HEK293T (cell line): ENCODE data around the gene PAK4.

Experiments
- CTCF ChIA-PET: fragments of 350-600 bp; formaldehyde crosslinking; extraction: SDS; loops from one replicate; lab custom pipeline; 2021; ENCODE audit warnings: antibody characterized with exemption, inconsistent platforms; lab: Yijun Ruan, JAX
- POLR2A ChIA-PET: fragments of 350-600 bp; formaldehyde crosslinking; extraction: SDS; loops from one replicate; lab custom pipeline; 2020; ENCODE audit warnings: antibody characterized with exemption, inconsistent platforms; lab: Yijun Ruan, JAX
- DNase-seq: peaks from one replicate; pipeline ENCODE4 v3.0.0; 2012; ENCODE audit warnings: mixed read lengths; ENCODE audit errors: extremely low spot score
- ARNT ChIP-seq: fragments of 450-650 bp; IDR thresholded peaks from 2 replicates; pipeline ENCODE4 v1.6.1; 2017; ENCODE audit warnings: mild to moderate bottlenecking
- BHLHE40 ChIP-seq: fragments of 450-650 bp; IDR thresholded peaks from 2 replicates; pipeline ENCODE4 v1.6.1; 2016; ENCODE audit warnings: mild to moderate bottlenecking, moderate library complexity, borderline replicate concordance
- CTBP1 ChIP-seq: fragments of 450-650 bp; IDR thresholded peaks from 2 replicates; pipeline ENCODE4 v1.6.1; 2016; ENCODE audit warnings: borderline replicate concordance
- ELF4 ChIP-seq: fragments of 450-650 bp; IDR thresholded peaks from 2 replicates; pipeline ENCODE4 v1.6.1; 2017; ENCODE audit warnings: antibody characterized with exemption
- FOXA1 ChIP-seq: fragments of 450-650 bp; IDR thresholded peaks from 2 replicates; pipeline ENCODE4 v1.6.1; 2016; ENCODE audit warnings: mild to moderate bottlenecking
- FOXK2 ChIP-seq: fragments of 450-650 bp; IDR thresholded peaks from 2 replicates; pipeline ENCODE4 v1.6.1; 2016; ENCODE audit warnings: mild to moderate bottlenecking
- FOXM1 ChIP-seq: fragments of 450-650 bp; IDR thresholded peaks from 2 replicates; pipeline ENCODE4 v1.6.1; 2017; ENCODE audit warnings: mild to moderate bottlenecking, borderline replicate concordance
- HDGF ChIP-seq: fragments of 450-650 bp; IDR thresholded peaks from 2 replicates; pipeline ENCODE4 v1.6.1; 2017; ENCODE audit warnings: antibody characterized with exemption, borderline replicate concordance
- L3MBTL2 ChIP-seq: fragments of 450-650 bp; conservative IDR thresholded peaks from 2 replicates; pipeline ENCODE4 v1.6.1; 2016; ENCODE audit warnings: mild to moderate bottlenecking
- LEF1 ChIP-seq: fragments of 450-650 bp; IDR thresholded peaks from 2 replicates; pipeline ENCODE4 v1.6.1; 2017; ENCODE audit warnings: mild to moderate bottlenecking, borderline replicate concordance
- NFRKB ChIP-seq: fragments of 450-650 bp; IDR thresholded peaks from 2 replicates; pipeline ENCODE4 v1.6.1; 2016; ENCODE audit warnings: mild to moderate bottlenecking, moderate library complexity
- SP1 ChIP-seq: fragments of 450-650 bp; IDR thresholded peaks from 2 replicates; pipeline ENCODE4 v1.6.1; 2017
- SUZ12 ChIP-seq: fragments of 450-650 bp; IDR thresholded peaks from 2 replicates; pipeline ENCODE4 v1.6.1; 2016; ENCODE audit warnings: mild to moderate bottlenecking
- TARDBP ChIP-seq: fragments of 450-650 bp; IDR thresholded peaks from 2 replicates; pipeline ENCODE4 v1.6.1; 2016
- ZNF384 ChIP-seq: fragments of 450-650 bp; IDR thresholded peaks from 2 replicates; pipeline ENCODE4 v1.6.1; 2016
- TF ChIP-seq, protein P1 (sequence below): fragments of 450-650 bp; IDR thresholded peaks from 2 replicates; pipeline ENCODE4 v1.6.1; 2016

The PAK4 gene

DNA sequence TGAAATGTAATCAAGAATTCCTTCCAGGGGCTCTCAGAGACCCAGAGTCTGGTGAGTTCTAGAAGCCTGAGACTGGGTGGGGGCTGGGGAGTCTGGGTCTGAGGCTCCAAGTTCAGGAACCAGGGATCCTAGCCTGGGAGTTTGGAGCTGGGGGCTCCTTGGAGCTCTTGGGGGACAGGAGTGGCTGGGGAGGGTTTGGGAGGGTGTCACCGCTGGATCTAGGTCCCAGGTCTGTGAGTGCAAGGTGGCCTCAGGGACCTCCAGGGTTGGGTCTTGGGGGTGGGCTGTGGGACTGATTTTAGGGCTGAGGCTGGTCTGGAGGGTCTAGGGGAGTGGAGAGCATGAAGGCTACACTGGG lies 77.4 kb downstream of the PAK4 start:
- no peak for TF ChIP-seq FOXM1
- TF ChIP-seq TARDBP: no peak
- no peak for TF ChIP-seq ZNF384
- no peak for TF ChIP-seq NFRKB
- TF ChIP-seq, protein P1, sequence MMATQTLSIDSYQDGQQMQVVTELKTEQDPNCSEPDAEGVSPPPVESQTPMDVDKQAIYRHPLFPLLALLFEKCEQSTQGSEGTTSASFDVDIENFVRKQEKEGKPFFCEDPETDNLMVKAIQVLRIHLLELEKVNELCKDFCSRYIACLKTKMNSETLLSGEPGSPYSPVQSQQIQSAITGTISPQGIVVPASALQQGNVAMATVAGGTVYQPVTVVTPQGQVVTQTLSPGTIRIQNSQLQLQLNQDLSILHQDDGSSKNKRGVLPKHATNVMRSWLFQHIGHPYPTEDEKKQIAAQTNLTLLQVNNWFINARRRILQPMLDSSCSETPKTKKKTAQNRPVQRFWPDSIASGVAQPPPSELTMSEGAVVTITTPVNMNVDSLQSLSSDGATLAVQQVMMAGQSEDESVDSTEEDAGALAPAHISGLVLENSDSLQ: no peak
- no peak for TF ChIP-seq LEF1
- TF ChIP-seq L3MBTL2: no peak
- no peak for TF ChIP-seq ELF4
- no peak for TF ChIP-seq ARNT
- no peak for TF ChIP-seq BHLHE40
- no peak for TF ChIP-seq HDGF
- ChIA-PET CTCF (no interaction called here), POLR2A (interaction anchor here (1.5 kb wide), 1 partner anchor 233 kb away, joined by 5 read pairs; the partner anchor contains the start of gene RPS16)
- DNase-seq: no peak

DNA sequence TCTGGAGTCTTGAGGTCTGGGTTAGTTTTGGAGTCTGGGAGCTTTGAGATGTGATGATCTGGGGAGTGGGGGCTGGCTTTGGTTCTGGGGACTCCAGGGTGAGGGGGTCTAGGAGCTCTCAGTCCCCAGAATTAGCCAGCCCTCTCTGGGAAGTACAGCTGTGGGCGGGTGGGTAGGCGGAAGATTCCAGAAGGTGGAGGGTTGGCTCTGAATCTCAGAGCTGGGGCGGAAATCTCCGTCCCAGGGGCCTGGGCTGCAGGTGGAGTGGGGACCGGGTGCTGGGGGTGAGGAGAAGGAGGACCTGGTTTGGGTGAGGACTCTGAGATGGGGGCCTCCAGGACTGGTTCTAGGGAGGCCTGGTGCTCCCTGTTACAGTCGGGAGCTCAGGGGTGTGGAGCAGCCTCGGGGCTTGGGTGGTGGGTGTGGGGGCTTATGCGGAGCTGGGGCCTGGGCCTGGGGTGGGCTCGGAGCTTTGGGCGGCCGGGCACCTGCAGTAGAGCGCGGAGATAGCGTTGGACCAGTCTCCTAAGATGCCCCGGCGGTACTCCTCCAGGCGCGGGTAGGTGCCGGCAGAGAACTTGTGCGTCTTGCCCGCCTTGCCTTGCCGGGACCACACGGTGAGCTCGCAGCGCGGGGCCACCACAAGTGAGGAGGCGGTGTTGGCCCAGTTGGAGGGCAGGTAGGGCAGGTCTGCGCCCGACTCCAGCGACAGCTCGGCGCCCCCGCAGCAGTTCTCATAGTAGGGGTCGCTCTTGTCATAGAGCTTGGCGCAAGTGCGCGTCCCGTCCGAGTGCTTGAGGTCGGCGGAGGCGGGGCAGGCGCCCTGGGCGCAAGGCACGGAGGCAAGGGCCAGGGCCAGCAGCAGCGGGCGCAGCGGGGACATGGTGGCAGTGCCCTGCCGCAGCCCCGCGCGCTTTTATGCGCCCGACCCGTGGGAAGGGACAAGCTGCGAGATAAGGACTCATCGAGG lies 78.1 kb downstream of the PAK4 start, which contains the start of gene SYCN:
TSS of gene SYCN (minus strand) at position 892 of the 970 bp plus-strand sequence. CDS start at position 883, 9 bp downstream.
- no peak for DNase-seq
- TF ChIP-seq LEF1 (no peak), ELF4 (no peak), CTBP1 (no peak), ARNT (no peak), SUZ12 (no peak), SP1 (no peak), NFRKB (no peak), HDGF (no peak)
- TF ChIP-seq, protein P1: no peak
- ChIA-PET POLR2A (interaction anchor here (1.5 kb wide), 1 partner anchor 232 kb away, joined by 5 read pairs; the partner anchor contains the start of gene RPS16), CTCF (interaction anchor here (0.6 to 1.0 kb wide), 2 partner anchors 78 to 94 kb away, joined by 3 to 4 read pairs; no protein-coding TSS in a partner anchor)

DNA sequence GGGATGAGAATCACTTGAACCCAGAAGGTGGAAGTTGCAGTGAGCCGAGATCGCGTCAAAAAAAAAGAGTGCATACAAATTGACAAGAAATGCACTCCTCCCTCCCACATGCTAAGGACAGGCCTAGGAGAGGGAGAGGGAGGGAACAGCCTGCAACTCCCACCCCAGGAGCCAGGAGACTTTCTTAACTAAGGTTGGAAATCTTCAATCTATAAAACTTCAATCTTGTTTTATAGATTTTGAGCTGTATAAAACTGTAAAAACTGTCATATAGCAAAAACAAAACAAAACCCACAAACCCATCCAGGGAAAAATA lies 79.8 kb downstream of the PAK4 start:
- CTCF ChIA-PET: interaction anchor here (0.7 kb wide), 1 partner anchor 18 kb away, joined by 4 read pairs; no protein-coding TSS in a partner anchor
- no peak for DNase-seq
- TF ChIP-seq HDGF (no peak), BHLHE40 (no peak), ELF4 (no peak), FOXA1 (no peak), ZNF384 (no peak), TARDBP (no peak)
- POLR2A ChIA-PET: no interaction called here

DNA sequence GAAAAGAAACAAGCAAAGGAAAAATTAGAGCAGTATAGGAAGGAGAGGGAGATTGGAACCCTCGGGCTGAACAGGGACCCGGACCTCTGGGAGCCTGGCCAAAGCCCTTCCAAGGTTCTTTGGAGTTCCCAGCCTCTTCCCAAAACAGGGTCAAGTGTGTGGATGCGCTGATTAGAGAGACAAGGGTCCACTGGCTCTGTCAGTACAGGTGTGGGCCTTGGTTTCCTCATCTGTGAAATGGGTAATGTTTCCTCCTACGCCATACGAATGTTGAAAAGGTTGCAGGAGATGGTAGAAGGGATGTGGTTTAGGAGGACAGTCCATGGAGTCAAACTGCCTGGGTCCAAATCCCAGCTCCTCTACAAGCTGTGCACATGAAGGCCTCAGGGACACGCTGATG lies 80.5 kb downstream of the PAK4 start:
- DNase-seq: no peak
- ChIA-PET CTCF (interaction anchor here (0.6 to 0.7 kb wide), 2 partner anchors 19 to 122 kb away, joined by 3 to 4 read pairs; no protein-coding TSS in a partner anchor), POLR2A (no interaction called here)
- TF ChIP-seq NFRKB (no peak), CTBP1 (no peak), ARNT (no peak), ELF4 (no peak), LEF1 (no peak), HDGF (no peak), FOXK2 (no peak), L3MBTL2 (no peak), FOXA1 (no peak), FOXM1 (no peak), BHLHE40 (no peak), TARDBP (no peak), SP1 (no peak), SUZ12 (no peak), ZNF384 (no peak)
- TF ChIP-seq, protein P1: no peak

DNA sequence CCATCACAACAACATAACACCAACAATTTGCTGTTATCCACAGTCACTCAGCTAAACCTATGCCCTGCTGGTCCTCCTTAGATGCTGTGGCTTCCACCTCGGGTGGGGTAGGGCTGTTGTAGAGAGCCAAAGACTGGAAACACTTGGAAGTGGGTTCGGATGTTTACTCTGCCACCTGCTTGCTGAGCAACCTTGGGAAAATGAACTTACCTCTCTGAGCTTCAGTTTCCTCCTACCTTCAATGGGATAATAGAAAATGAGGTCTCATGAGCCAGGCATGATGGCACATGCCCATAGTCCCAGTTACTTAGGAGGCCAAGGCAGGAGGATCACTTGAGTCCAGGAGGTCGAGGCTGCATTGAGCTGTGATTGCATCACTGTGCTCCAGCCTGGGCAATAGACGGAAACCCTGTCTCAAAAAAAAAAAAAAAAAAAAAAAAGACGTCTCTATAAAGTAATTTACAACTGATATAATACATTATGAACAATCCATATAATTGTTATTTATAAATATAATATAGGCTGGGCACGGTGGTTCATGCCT lies 81.8 kb downstream of the PAK4 start:
- CTCF ChIA-PET: no interaction called here
- POLR2A ChIA-PET: interaction anchor here (1.0 kb wide), 1 partner anchor 184 kb away, joined by 4 read pairs; the partner anchor contains the start of genes MED29 and PAF1
- no peak for DNase-seq
- no peak for TF ChIP-seq LEF1

DNA sequence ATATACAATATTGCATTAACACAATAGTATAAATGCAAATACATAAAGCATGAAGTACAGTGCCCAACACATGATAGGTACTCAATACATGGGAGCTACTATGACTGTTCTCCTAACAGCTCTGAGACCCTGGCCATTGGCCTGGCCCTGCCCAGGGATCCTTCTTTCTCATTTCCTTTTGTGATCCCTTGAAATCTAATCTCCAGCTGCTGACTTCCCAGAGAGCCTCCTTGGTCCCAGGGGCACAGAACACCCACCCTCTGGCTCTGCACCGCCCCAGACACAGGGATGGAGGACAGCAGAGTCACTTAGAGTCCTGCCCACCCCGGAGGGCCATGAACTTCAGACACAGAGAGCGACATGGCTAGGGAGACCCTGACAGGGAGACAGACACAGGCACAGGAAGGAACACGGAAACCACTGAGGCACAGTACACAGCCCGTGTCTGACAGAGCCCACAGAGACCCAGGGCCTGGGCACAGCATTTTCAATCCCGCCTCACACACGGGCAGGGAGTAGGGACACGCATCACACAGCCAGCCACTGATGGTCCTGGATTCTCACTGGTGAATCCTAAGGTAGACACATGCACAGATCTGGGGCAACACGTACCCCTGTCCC lies 82.7 kb downstream of the PAK4 start:
- ChIA-PET CTCF (no interaction called here), POLR2A (interaction anchor here (1.0 kb wide), 1 partner anchor 183 kb away, joined by 4 read pairs; the partner anchor contains the start of genes MED29 and PAF1)
- TF ChIP-seq SP1 (no peak), FOXM1 (no peak), BHLHE40 (no peak), ELF4 (no peak), L3MBTL2 (no peak), FOXK2 (no peak), SUZ12 (no peak), LEF1 (no peak), ARNT (no peak), ZNF384 (no peak), TARDBP (no peak), CTBP1 (no peak), FOXA1 (no peak), NFRKB (no peak), HDGF (no peak)
- TF ChIP-seq, protein P1: no peak
- no peak for DNase-seq
